ENCODE measurements around the gene CCM2.

GRCh38 chr7:45033931-45034290 is 33.9 kb downstream of the CCM2 start:
- TF ChIP-seq CTCF (IDR thresholded peaks at IDR 0.05): no peak
- TF ChIP-seq POLR2A (IDR thresholded peaks at IDR 0.05): no peak
- TF ChIP-seq POLR2AphosphoS5 (IDR thresholded peaks at IDR 0.05): no peak
